PC-3 (cell line): Measurements from ENCODE around the gene TMEM108. TPM values are rescaled to one million over a fixed set of nuclear protein-coding genes. Genes with fewer than 3 reads are reported as not detected.

Experiments
- ATAC-seq: fragments of 200-7000 bp; cut with Tn5 transposase; 2 replicates; pipeline ENCODE4 v1.9.1; 2020; ENCODE audit warnings: mild to moderate bottlenecking, moderate library complexity
- BruUV-seq: library from RNA; stranded (reverse); fragments of 400-500 nt; replicated peaks from 2 replicates; lab custom pipeline; 2021; lab: Mats Ljungman, UMichigan
- CTCF ChIA-PET: fragments of 300-600 bp; sonication (Branson Sonifier 250); formaldehyde crosslinking; loops from one replicate; lab custom pipeline; 2022; ENCODE audit warnings: antibody characterized with exemption; lab: Charles Lee
- POLR2A ChIA-PET: fragments of 300-600 bp; sonication (Branson Sonifier 250); formaldehyde crosslinking; loops from one replicate; lab custom pipeline; 2022; ENCODE audit warnings: antibody characterized with exemption; ENCODE audit not compliant: unreplicated experiment; lab: Charles Lee
- DNase-seq: peaks from one replicate; pipeline ENCODE4 v3.0.0-alpha.2; 2015
- H2AFZ ChIP-seq: fragments of 300-600 bp; sonication (generic); 2 replicates; pipeline ENCODE4 v1.6.0; 2016; ENCODE audit warnings: antibody characterized with exemption, low read length
- H3F3A ChIP-seq: fragments of 300-600 bp; sonication (generic); one replicate; pipeline ENCODE4 v1.6.0; 2017; ENCODE audit warnings: antibody characterized with exemption, low read length, control low read depth, mild to moderate bottlenecking; ENCODE audit not compliant: unreplicated experiment
- H3K27ac ChIP-seq: fragments of 300-600 bp; sonication (generic); 2 replicates; pipeline ENCODE4 v1.5.1; 2016; ENCODE audit warnings: mild to moderate bottlenecking, low read length
- H3K27me3 ChIP-seq: fragments of 300-600 bp; sonication (generic); 2 replicates; pipeline ENCODE4 v1.6.1; 2016; ENCODE audit warnings: low read length, mixed read lengths
- H3K36me3 ChIP-seq: fragments of 300-600 bp; sonication (generic); 2 replicates; pipeline ENCODE4 v1.6.1; 2016; ENCODE audit warnings: low read depth, mixed run types, low read length, mixed read lengths
- H3K4me1 ChIP-seq: fragments of 300-600 bp; sonication (generic); 2 replicates; pipeline ENCODE4 v1.5.1; 2016; ENCODE audit warnings: low read length; ENCODE audit not compliant: insufficient read depth
- H3K4me2 ChIP-seq: fragments of 300-600 bp; sonication (generic); 2 replicates; pipeline ENCODE4 v1.6.0; 2016; ENCODE audit warnings: low read length
- H3K4me3 ChIP-seq: fragments of 300-600 bp; sonication (generic); 2 replicates; pipeline ENCODE4 v1.5.1; 2016; ENCODE audit warnings: mild to moderate bottlenecking, low read length, mixed read lengths
- H3K79me2 ChIP-seq: fragments of 300-600 bp; sonication (generic); 2 replicates; pipeline ENCODE4 v1.6.1; 2017; ENCODE audit warnings: low read length, mixed read lengths
- H3K9ac ChIP-seq: fragments of 300-600 bp; sonication (generic); 2 replicates; pipeline ENCODE4 v1.6.0; 2016; ENCODE audit warnings: mild to moderate bottlenecking, low read length
- H3K9me2 ChIP-seq: fragments of 300-600 bp; sonication (generic); replicated peaks from 2 replicates; pipeline ENCODE4 v1.6.1; 2016; ENCODE audit warnings: mixed run types, low read length, mixed read lengths
- H3K9me3 ChIP-seq: fragments of 300-600 bp; sonication (generic); 2 replicates; pipeline ENCODE4 v1.6.1; 2016; ENCODE audit warnings: low read length, mixed read lengths
- H4K20me1 ChIP-seq: fragments of 300-600 bp; sonication (generic); 2 replicates; pipeline ENCODE4 v1.6.1; 2016; ENCODE audit warnings: low read length, mixed read lengths
- EZH2 ChIP-seq: fragments of 300-600 bp; sonication (generic); IDR thresholded peaks from one replicate; pipeline ENCODE4 v1.6.1; 2017; ENCODE audit warnings: antibody characterized with exemption, mild to moderate bottlenecking, low read length; ENCODE audit not compliant: unreplicated experiment
- EZH2phosphoT487 ChIP-seq: fragments of 300-600 bp; sonication (generic); IDR thresholded peaks from 2 replicates; pipeline ENCODE4 v1.6.1; 2018; ENCODE audit warnings: mild to moderate bottlenecking, antibody characterized with exemption, low read length, borderline replicate concordance
- intact Hi-C: fragments of 100-400 bp; cut with micrococcal nuclease; formaldehyde crosslinking; loops from 2 replicates; pipeline ENCODE4 v1.9.0; 2023
- total RNA-seq: library from RNA; depleted of rRNA; stranded (reverse); fragments of >200 nt; gene quantifications from 2 replicates; pipeline ENCODE4 v1.2.3, GENCODE V29; 2014
- TF ChIP-seq, protein P1 (sequence below): fragments of 300-600 bp; sonication (generic); conservative IDR thresholded peaks from 2 replicates; pipeline ENCODE4 v1.5.1; 2017; ENCODE audit warnings: antibody characterized with exemption, low read depth, mild to moderate bottlenecking, low read length

Gene TMEM108
- total RNA-seq, 1 experiment from 2014 or later = not detected

DNA sequence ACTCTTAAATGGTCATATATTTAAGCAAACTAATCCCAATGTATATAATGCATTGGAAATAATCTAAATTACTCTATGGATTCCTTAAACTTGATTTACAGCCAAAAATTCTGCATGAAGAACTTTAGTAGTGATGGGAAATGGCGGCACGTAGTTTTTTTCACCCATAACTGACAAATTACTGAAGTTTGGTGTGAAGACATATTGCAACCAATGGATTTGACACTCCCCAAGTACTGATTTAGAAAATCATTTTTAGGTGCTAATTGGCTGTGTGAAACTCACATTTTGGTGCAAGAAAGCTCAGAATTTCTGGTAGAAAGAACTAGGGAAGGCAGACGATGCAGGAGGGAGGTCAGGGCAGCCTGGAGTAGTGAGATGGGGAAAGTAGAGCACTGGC is 19.3 kb upstream of the TMEM108 start:
- H3K9ac ChIP-seq = no peak overlapping the region
- no peaks in the 10 kb centered on the region for H3K79me2 ChIP-seq
- no peak overlapping the region for H3K4me2 ChIP-seq
- no peak for ATAC-seq
- H3K27ac ChIP-seq = no peak overlapping the region
- no peaks in the 10 kb centered on the region for H3K9me3 ChIP-seq
- no peaks in the 10 kb centered on the region for H3K4me1 ChIP-seq
- DNase-seq = no peak
- H3K9me2 ChIP-seq = no peaks in the 10 kb centered on the region
- TF ChIP-seq EZH2phosphoT487 = no peak
- TF ChIP-seq, protein P1, sequence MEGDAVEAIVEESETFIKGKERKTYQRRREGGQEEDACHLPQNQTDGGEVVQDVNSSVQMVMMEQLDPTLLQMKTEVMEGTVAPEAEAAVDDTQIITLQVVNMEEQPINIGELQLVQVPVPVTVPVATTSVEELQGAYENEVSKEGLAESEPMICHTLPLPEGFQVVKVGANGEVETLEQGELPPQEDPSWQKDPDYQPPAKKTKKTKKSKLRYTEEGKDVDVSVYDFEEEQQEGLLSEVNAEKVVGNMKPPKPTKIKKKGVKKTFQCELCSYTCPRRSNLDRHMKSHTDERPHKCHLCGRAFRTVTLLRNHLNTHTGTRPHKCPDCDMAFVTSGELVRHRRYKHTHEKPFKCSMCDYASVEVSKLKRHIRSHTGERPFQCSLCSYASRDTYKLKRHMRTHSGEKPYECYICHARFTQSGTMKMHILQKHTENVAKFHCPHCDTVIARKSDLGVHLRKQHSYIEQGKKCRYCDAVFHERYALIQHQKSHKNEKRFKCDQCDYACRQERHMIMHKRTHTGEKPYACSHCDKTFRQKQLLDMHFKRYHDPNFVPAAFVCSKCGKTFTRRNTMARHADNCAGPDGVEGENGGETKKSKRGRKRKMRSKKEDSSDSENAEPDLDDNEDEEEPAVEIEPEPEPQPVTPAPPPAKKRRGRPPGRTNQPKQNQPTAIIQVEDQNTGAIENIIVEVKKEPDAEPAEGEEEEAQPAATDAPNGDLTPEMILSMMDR = no peak
- TF ChIP-seq EZH2 = no peak
- H3F3A ChIP-seq = no peaks in the 10 kb centered on the region
- no peaks in the 10 kb centered on the region for H3K36me3 ChIP-seq
- H4K20me1 ChIP-seq = no peaks in the 10 kb centered on the region
- no peak overlapping the region for H3K4me3 ChIP-seq
- ChIA-PET CTCF (no interaction called here), POLR2A (no interaction called here)
- H3K27me3 ChIP-seq = peaks cover 11% of the 10 kb centered on the region; the same call in 1 of the 2 replicates
- intact Hi-C loops = no loop called here
- H2AFZ ChIP-seq = no peak overlapping the region
- no TSS peak for BruUV-seq

DNA sequence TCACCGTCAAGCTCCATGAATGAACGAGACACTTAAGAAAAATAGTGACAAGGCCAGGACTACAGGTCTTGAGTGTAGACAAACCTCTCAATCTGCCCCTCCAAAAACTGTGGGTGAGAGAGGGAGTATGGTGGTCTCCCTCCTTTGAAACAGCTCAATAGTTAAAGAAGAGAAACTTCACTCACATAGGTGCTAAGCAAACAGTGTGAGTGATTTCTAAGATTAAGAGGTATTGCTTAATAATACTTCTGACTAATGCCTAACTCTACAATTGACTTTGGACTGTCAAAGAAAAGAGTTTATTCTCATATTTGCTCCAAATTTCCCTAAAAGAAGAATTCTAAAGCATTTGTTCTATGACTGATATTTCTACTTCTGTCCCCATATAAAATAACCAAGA is 17.0 kb upstream of the TMEM108 start:
- Histone ChIP-seq H3K79me2 (no peaks in the 10 kb centered on the region), H3K9me3 (no peaks in the 10 kb centered on the region), H3K4me1 (no peaks in the 10 kb centered on the region), H3K27me3 (peaks cover 11% of the 10 kb centered on the region; the same call in 1 of the 2 replicates), H3K4me2 (no peak overlapping the region), H4K20me1 (no peaks in the 10 kb centered on the region), H3K9ac (no peak overlapping the region), H3K9me2 (no peaks in the 10 kb centered on the region), H3K4me3 (no peak overlapping the region), H3K27ac (no peak overlapping the region), H2AFZ (no peak overlapping the region), H3F3A (no peaks in the 10 kb centered on the region), H3K36me3 (no peaks in the 10 kb centered on the region)
- no peak for ATAC-seq
- DNase-seq = no peak
- ChIA-PET POLR2A (no interaction called here), CTCF (no interaction called here)
- TF ChIP-seq EZH2phosphoT487 (no peak), EZH2 (no peak)
- TF ChIP-seq, protein P1 = no peak
- intact Hi-C loops = no loop called here
- no TSS peak for BruUV-seq

DNA sequence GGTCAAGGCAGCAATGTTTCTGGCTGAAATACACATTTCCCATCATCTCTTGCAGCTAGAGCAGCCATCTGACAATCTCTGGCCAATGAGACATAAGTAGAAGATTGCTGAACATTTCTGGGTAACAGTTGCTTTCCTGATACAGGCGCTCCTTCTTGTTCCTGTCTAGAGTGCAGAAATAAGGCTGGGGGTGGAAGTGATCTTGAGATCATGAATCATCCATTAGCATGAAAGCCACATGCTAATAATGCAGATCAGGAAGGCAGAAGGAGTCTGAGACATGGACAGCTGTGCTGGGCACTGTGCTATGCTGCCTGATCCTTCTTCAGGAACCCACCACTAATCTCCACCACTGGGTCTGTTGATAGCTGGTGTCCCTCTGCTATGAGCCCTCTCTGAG is 14.8 kb upstream of the TMEM108 start:
- no peak for ATAC-seq
- intact Hi-C loops = no loop called here
- ChIA-PET CTCF (no interaction called here), POLR2A (no interaction called here)
- Histone ChIP-seq H3K4me2 (no peak overlapping the region), H3K9me2 (no peaks in the 10 kb centered on the region), H3F3A (no peaks in the 10 kb centered on the region), H3K4me1 (no peaks in the 10 kb centered on the region), H2AFZ (no peak overlapping the region), H3K9ac (no peak overlapping the region), H3K36me3 (no peaks in the 10 kb centered on the region), H3K79me2 (no peaks in the 10 kb centered on the region), H3K27me3 (no peaks in the 10 kb centered on the region), H4K20me1 (no peaks in the 10 kb centered on the region), H3K4me3 (no peak overlapping the region), H3K27ac (no peak overlapping the region), H3K9me3 (no peaks in the 10 kb centered on the region)
- BruUV-seq = no TSS peak
- no peak for TF ChIP-seq EZH2phosphoT487
- TF ChIP-seq, protein P1 = no peak
- TF ChIP-seq EZH2 = no peak
- DNase-seq = no peak
